ENCODE data around the gene RAPGEF6.

RAPGEF6 gene

DNA sequence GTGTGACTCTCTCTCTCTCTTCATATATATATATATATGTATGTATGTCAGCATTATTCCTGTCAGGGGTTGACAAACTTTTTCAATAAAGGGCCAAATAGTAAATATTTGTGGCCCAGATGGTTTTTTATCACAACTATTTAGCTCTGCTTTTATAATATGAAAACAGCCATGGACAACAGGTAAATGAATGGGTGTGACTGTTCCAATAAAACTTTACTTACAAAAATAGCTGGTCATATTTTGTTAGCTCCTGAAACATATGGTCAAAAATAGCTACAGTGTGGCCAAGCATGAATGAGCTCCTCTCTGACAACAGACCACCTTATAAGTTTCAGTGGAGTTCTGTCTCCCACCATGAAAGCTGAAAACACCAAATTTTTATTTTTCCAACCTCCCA is 21.6 kb downstream of the RAPGEF6 start:
- Histone ChIP-seq H3K4me3 (ENCODE audit: low read length, poor library complexity, severe bottlenecking) (no peak overlapping the region), H3K4me1 (ENCODE audit: insufficient read depth, low read length, poor library complexity, severe bottlenecking) (peaks cover 1% of the 10 kb centered on the region), H3K9me2 (replicated peaks; ENCODE audit: low read depth, low read length) (no peaks in the 10 kb centered on the region), H3K4me2 (ENCODE audit: low read depth, low read length, poor library complexity, severe bottlenecking) (no peak overlapping the region), H3K36me3 (ENCODE audit: insufficient read depth, low read length) (no peaks in the 10 kb centered on the region), H3K79me2 (ENCODE audit: insufficient read depth, low read length) (peaks cover 97% of the 10 kb centered on the region), H4K20me1 (ENCODE audit: insufficient read depth, low read length, poor library complexity, severe bottlenecking) (no peaks in the 10 kb centered on the region), H2AFZ (ENCODE audit: low read length) (no peak overlapping the region), H3K9me3 (ENCODE audit: insufficient read depth, low read depth, low read length) (no peaks in the 10 kb centered on the region), H3K27me3 (ENCODE audit: insufficient read depth, low read length, poor library complexity, severe bottlenecking) (no peaks in the 10 kb centered on the region), H3K9ac (ENCODE audit: low read depth, low read length, poor library complexity, severe bottlenecking) (no peak overlapping the region), H3F3A (ENCODE audit: low read depth) (no peaks in the 10 kb centered on the region)
- no peak for TF ChIP-seq EZH2phosphoT487 (IDR thresholded peaks at IDR 0.05; ENCODE audit: borderline replicate concordance)
- TF ChIP-seq, protein P1, sequence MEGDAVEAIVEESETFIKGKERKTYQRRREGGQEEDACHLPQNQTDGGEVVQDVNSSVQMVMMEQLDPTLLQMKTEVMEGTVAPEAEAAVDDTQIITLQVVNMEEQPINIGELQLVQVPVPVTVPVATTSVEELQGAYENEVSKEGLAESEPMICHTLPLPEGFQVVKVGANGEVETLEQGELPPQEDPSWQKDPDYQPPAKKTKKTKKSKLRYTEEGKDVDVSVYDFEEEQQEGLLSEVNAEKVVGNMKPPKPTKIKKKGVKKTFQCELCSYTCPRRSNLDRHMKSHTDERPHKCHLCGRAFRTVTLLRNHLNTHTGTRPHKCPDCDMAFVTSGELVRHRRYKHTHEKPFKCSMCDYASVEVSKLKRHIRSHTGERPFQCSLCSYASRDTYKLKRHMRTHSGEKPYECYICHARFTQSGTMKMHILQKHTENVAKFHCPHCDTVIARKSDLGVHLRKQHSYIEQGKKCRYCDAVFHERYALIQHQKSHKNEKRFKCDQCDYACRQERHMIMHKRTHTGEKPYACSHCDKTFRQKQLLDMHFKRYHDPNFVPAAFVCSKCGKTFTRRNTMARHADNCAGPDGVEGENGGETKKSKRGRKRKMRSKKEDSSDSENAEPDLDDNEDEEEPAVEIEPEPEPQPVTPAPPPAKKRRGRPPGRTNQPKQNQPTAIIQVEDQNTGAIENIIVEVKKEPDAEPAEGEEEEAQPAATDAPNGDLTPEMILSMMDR (conservative IDR thresholded peaks at IDR 0.05; ENCODE audit: low read length): no peak

DNA sequence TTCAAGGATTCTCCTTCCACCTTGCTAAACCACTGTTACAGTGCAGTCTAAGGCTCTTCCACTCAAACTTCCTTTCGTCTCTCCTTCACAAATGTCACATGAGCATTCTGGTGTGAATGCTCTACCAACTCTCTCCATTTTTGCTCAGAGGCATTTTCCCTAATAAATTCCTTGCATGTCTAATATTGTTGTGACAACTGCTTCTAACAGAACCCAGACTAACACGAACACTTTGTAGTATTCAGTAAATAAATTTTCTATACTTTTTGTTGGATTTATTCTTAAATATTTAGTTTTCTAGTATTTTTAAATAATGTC is 24.0 kb downstream of the RAPGEF6 start:
- Histone ChIP-seq H3K79me2 (ENCODE audit: insufficient read depth, low read length) (peaks cover 96% of the 10 kb centered on the region), H3K9me3 (ENCODE audit: insufficient read depth, low read depth, low read length) (no peaks in the 10 kb centered on the region), H3K9me2 (replicated peaks; ENCODE audit: low read depth, low read length) (no peaks in the 10 kb centered on the region), H3K27me3 (ENCODE audit: insufficient read depth, low read length, poor library complexity, severe bottlenecking) (no peaks in the 10 kb centered on the region), H3K4me3 (ENCODE audit: low read length, poor library complexity, severe bottlenecking) (no peak overlapping the region), H3K9ac (ENCODE audit: low read depth, low read length, poor library complexity, severe bottlenecking) (no peak overlapping the region), H3K4me1 (ENCODE audit: insufficient read depth, low read length, poor library complexity, severe bottlenecking) (peaks cover 6% of the 10 kb centered on the region), H2AFZ (ENCODE audit: low read length) (no peak overlapping the region), H3K36me3 (ENCODE audit: insufficient read depth, low read length) (no peaks in the 10 kb centered on the region), H4K20me1 (ENCODE audit: insufficient read depth, low read length, poor library complexity, severe bottlenecking) (peaks cover 13% of the 10 kb centered on the region), H3F3A (ENCODE audit: low read depth) (no peaks in the 10 kb centered on the region), H3K4me2 (ENCODE audit: low read depth, low read length, poor library complexity, severe bottlenecking) (no peak overlapping the region)
- TF ChIP-seq, protein P1 (conservative IDR thresholded peaks at IDR 0.05; ENCODE audit: low read length): no peak
- TF ChIP-seq EZH2phosphoT487 (IDR thresholded peaks at IDR 0.05; ENCODE audit: borderline replicate concordance): no peak

DNA sequence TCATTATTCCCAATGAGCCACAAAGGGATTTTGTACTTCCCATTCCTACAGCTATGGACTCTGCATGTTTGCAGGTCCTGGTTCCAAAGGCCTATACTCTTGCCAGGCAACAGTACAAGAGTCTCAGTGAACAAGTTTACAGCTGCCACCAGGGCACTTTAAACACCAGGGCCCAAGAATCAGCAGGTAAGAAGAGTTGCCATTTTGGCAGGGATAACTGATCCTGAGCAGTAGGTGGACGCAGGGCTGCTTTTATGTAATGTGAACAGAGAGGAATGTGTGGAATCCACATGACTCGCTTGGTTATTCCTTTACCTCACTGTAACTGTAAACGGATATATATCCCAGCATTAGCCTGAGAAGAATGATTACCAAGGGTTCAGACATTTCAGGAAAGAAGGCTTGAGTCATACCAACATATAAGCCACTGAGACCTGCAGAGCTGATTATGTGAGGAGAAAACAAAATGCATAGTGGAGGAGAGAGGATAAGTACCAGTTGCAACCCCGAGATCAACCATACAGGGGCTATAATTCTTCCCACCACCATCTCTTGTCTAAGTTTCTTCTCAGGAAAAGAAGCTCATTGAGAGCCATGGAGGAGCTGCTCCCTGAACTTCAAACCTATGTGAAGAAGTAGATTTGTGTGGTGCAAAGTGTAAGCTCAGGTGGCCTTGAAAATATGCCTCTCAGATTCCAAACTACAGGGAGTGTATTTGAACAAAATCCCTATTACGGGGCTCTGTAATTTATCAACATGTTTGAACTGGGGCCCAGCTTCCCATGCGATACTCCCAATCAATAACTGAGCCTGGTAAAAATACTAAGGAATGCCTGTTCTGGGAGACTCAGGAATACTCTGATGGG is 24.6 kb downstream of the RAPGEF6 start:
- Histone ChIP-seq H3K4me1 (ENCODE audit: insufficient read depth, low read length, poor library complexity, severe bottlenecking) (peaks cover 6% of the 10 kb centered on the region), H3K9ac (ENCODE audit: low read depth, low read length, poor library complexity, severe bottlenecking) (no peak overlapping the region), H3K9me3 (ENCODE audit: insufficient read depth, low read depth, low read length) (no peaks in the 10 kb centered on the region), H3K27me3 (ENCODE audit: insufficient read depth, low read length, poor library complexity, severe bottlenecking) (no peaks in the 10 kb centered on the region), H2AFZ (ENCODE audit: low read length) (no peak overlapping the region), H3K4me2 (ENCODE audit: low read depth, low read length, poor library complexity, severe bottlenecking) (no peak overlapping the region), H4K20me1 (ENCODE audit: insufficient read depth, low read length, poor library complexity, severe bottlenecking) (peaks cover 13% of the 10 kb centered on the region), H3K36me3 (ENCODE audit: insufficient read depth, low read length) (no peaks in the 10 kb centered on the region), H3K79me2 (ENCODE audit: insufficient read depth, low read length) (peaks cover 94% of the 10 kb centered on the region), H3K9me2 (replicated peaks; ENCODE audit: low read depth, low read length) (no peaks in the 10 kb centered on the region), H3F3A (ENCODE audit: low read depth) (no peaks in the 10 kb centered on the region), H3K4me3 (ENCODE audit: low read length, poor library complexity, severe bottlenecking) (no peak overlapping the region)
- TF ChIP-seq EZH2phosphoT487 (IDR thresholded peaks at IDR 0.05; ENCODE audit: borderline replicate concordance): no peak
- TF ChIP-seq, protein P1 (conservative IDR thresholded peaks at IDR 0.05; ENCODE audit: low read length): no peak
